ENCODE data around the gene EIF5AL1.

The EIF5AL1 gene

GRCh38 chr10:79476645-79477044 is 35.7 kb upstream of the EIF5AL1 start:
- Histone ChIP-seq H2BK12ac (ENCODE audit: low read length) (no peak overlapping the region), H4K12ac (ENCODE audit: low read depth, low read length) (no peak overlapping the region), H3K23ac (ENCODE audit: low read length) (no peak overlapping the region), H4K8ac (ENCODE audit: low read depth, low read length) (no peak overlapping the region), H2BK120ac (ENCODE audit: insufficient read depth, low read length, poor library complexity) (no peak overlapping the region), H3K9ac (ENCODE audit: low read length) (no peak overlapping the region), H3K18ac (ENCODE audit: low read length) (no peak overlapping the region), H3K14ac (ENCODE audit: low read length) (no peak overlapping the region), H2AFZ (ENCODE audit: insufficient read depth, low read length, poor library complexity) (no peak overlapping the region), H2AK5ac (ENCODE audit: low read length) (no peak overlapping the region), H3K27ac (ENCODE audit: low read depth, low read length) (no peak overlapping the region), H3K4ac (ENCODE audit: low read depth, low read length) (no peak overlapping the region), H3K36me3 (ENCODE audit: control insufficient read depth in 1 of 2, insufficient read depth in 2 of 2, low read length in 2 of 2) (no peaks in the 10 kb centered on the region), H3K4me3 (ENCODE audit: low read depth, low read length) (no peak overlapping the region), H3K4me2 (ENCODE audit: low read length) (no peak overlapping the region), H3K27me3 (ENCODE audit: insufficient read depth, low read length) (no peaks in the 10 kb centered on the region), H3K79me1 (ENCODE audit: low read length) (no peaks in the 10 kb centered on the region), H3K79me2 (ENCODE audit: control insufficient read depth, insufficient read depth, low read length, poor library complexity) (no peaks in the 10 kb centered on the region), H2BK5ac (ENCODE audit: low read depth, low read length, poor library complexity) (no peak overlapping the region), H3K9me3 (ENCODE audit: insufficient read depth, low read depth, low read length) (no peaks in the 10 kb centered on the region), H3K4me1 (ENCODE audit: control insufficient read depth in 1 of 2, insufficient read depth in 2 of 2, low read length in 2 of 2) (no peaks in the 10 kb centered on the region), H4K91ac (ENCODE audit: low read depth, low read length) (no peak overlapping the region)
- no peak for DNase-seq

GRCh38 chr10:79477456-79477855 is 34.9 kb upstream of the EIF5AL1 start:
- Histone ChIP-seq H3K9me3 (ENCODE audit: insufficient read depth, low read depth, low read length) (no peaks in the 10 kb centered on the region), H3K4me3 (ENCODE audit: low read depth, low read length) (no peak overlapping the region), H3K4me2 (ENCODE audit: low read length) (no peak overlapping the region), H3K36me3 (ENCODE audit: control insufficient read depth in 1 of 2, insufficient read depth in 2 of 2, low read length in 2 of 2) (no peaks in the 10 kb centered on the region), H2AK5ac (ENCODE audit: low read length) (no peak overlapping the region), H3K23ac (ENCODE audit: low read length) (no peak overlapping the region), H2BK12ac (ENCODE audit: low read length) (no peak overlapping the region), H3K79me2 (ENCODE audit: control insufficient read depth, insufficient read depth, low read length, poor library complexity) (no peaks in the 10 kb centered on the region), H3K27me3 (ENCODE audit: insufficient read depth, low read length) (no peaks in the 10 kb centered on the region), H3K4ac (ENCODE audit: low read depth, low read length) (no peak overlapping the region), H4K8ac (ENCODE audit: low read depth, low read length) (no peak overlapping the region), H4K12ac (ENCODE audit: low read depth, low read length) (no peak overlapping the region), H2AFZ (ENCODE audit: insufficient read depth, low read length, poor library complexity) (no peak overlapping the region), H3K27ac (ENCODE audit: low read depth, low read length) (no peak overlapping the region), H2BK5ac (ENCODE audit: low read depth, low read length, poor library complexity) (no peak overlapping the region), H4K91ac (ENCODE audit: low read depth, low read length) (no peak overlapping the region), H3K18ac (ENCODE audit: low read length) (no peak overlapping the region), H3K79me1 (ENCODE audit: low read length) (no peaks in the 10 kb centered on the region), H3K9ac (ENCODE audit: low read length) (no peak overlapping the region), H2BK120ac (ENCODE audit: insufficient read depth, low read length, poor library complexity) (no peak overlapping the region), H3K4me1 (ENCODE audit: control insufficient read depth in 1 of 2, insufficient read depth in 2 of 2, low read length in 2 of 2) (no peaks in the 10 kb centered on the region), H3K14ac (ENCODE audit: low read length) (no peak overlapping the region)
- no CpG with 5 or more reads among the region's 7 CpGs for WGBS (ENCODE audit: extremely low coverage, insufficient coverage, insufficient read length)
- peak; percentile 38 to 70 for DNase-seq

- H2BK120ac ChIP-seq (ENCODE audit: insufficient read depth, low read length, poor library complexity): no peak overlapping the region
- no peak overlapping the region for H4K91ac ChIP-seq (ENCODE audit: low read depth, low read length)
- no peak overlapping the region for H3K23ac ChIP-seq (ENCODE audit: low read length)
- no peak overlapping the region for H3K18ac ChIP-seq (ENCODE audit: low read length)
- no CpG with 5 or more reads among the region's 3 CpGs for WGBS (ENCODE audit: extremely low coverage, insufficient coverage, insufficient read length)
- no peak overlapping the region for H2BK12ac ChIP-seq (ENCODE audit: low read length)
- no peak overlapping the region for H4K8ac ChIP-seq (ENCODE audit: low read depth, low read length)
- no peak overlapping the region for H3K4ac ChIP-seq (ENCODE audit: low read depth, low read length)
- H2AK5ac ChIP-seq (ENCODE audit: low read length): no peak overlapping the region
- H4K12ac ChIP-seq (ENCODE audit: low read depth, low read length): no peak overlapping the region
- no peaks in the 10 kb centered on the region for H3K79me2 ChIP-seq (ENCODE audit: control insufficient read depth, insufficient read depth, low read length, poor library complexity)
- peaks cover 3% of the 10 kb centered on the region for H3K79me1 ChIP-seq (ENCODE audit: low read length)
- H3K27me3 ChIP-seq (ENCODE audit: insufficient read depth, low read length): no peaks in the 10 kb centered on the region
- H3K9me3 ChIP-seq (ENCODE audit: insufficient read depth, low read depth, low read length): no peaks in the 10 kb centered on the region
- no peak overlapping the region for H2AFZ ChIP-seq (ENCODE audit: insufficient read depth, low read length, poor library complexity)
- no peaks in the 10 kb centered on the region for H3K36me3 ChIP-seq (ENCODE audit: control insufficient read depth in 1 of 2, insufficient read depth in 2 of 2, low read length in 2 of 2)
- H3K4me1 ChIP-seq (ENCODE audit: control insufficient read depth in 1 of 2, insufficient read depth in 2 of 2, low read length in 2 of 2): peaks cover 4 to 7% of the 10 kb centered on the region in 2 experiments
- no peak overlapping the region for H3K14ac ChIP-seq (ENCODE audit: low read length)
- H2BK5ac ChIP-seq (ENCODE audit: low read depth, low read length, poor library complexity): no peak overlapping the region
- DNase-seq: peak in 1 of 2 donors; percentile 9
- no peak overlapping the region for H3K9ac ChIP-seq (ENCODE audit: low read length)
- no peak overlapping the region for H3K4me2 ChIP-seq (ENCODE audit: low read length)
- H3K27ac ChIP-seq (ENCODE audit: low read depth, low read length): no peak overlapping the region
- H3K4me3 ChIP-seq (ENCODE audit: low read depth, low read length): no peak overlapping the region
These were observed 32.9 kb upstream of the EIF5AL1 start for GRCh38 chr10:79479283-79479909.

- Histone ChIP-seq H3K9me3 (ENCODE audit: insufficient read depth, low read depth, low read length) (no peaks in the 10 kb centered on the region), H3K4me2 (ENCODE audit: low read length) (no peak overlapping the region), H4K91ac (ENCODE audit: low read depth, low read length) (no peak overlapping the region), H3K27ac (ENCODE audit: low read depth, low read length) (no peak overlapping the region), H3K23ac (ENCODE audit: low read length) (no peak overlapping the region), H3K4me3 (ENCODE audit: low read depth, low read length) (no peak overlapping the region), H4K8ac (ENCODE audit: low read depth, low read length) (no peak overlapping the region), H2AK5ac (ENCODE audit: low read length) (no peak overlapping the region), H3K9ac (ENCODE audit: low read length) (no peak overlapping the region), H3K79me2 (ENCODE audit: control insufficient read depth, insufficient read depth, low read length, poor library complexity) (no peaks in the 10 kb centered on the region), H4K12ac (ENCODE audit: low read depth, low read length) (no peak overlapping the region), H3K27me3 (ENCODE audit: insufficient read depth, low read length) (no peaks in the 10 kb centered on the region), H3K4me1 (ENCODE audit: control insufficient read depth in 1 of 2, insufficient read depth in 2 of 2, low read length in 2 of 2) (peaks cover 4 to 8% of the 10 kb centered on the region in 2 experiments), H2AFZ (ENCODE audit: insufficient read depth, low read length, poor library complexity) (no peak overlapping the region), H2BK120ac (ENCODE audit: insufficient read depth, low read length, poor library complexity) (no peak overlapping the region), H3K79me1 (ENCODE audit: low read length) (peaks cover 3% of the 10 kb centered on the region), H2BK5ac (ENCODE audit: low read depth, low read length, poor library complexity) (no peak overlapping the region), H3K4ac (ENCODE audit: low read depth, low read length) (no peak overlapping the region), H3K18ac (ENCODE audit: low read length) (no peak overlapping the region), H3K14ac (ENCODE audit: low read length) (no peak overlapping the region), H3K36me3 (ENCODE audit: control insufficient read depth in 1 of 2, insufficient read depth in 2 of 2, low read length in 2 of 2) (no peaks in the 10 kb centered on the region), H2BK12ac (ENCODE audit: low read length) (no peak overlapping the region)
- peak in 1 of 2 donors; percentile 6 for DNase-seq
- no CpG with 5 or more reads among the region's 1 CpG for WGBS (ENCODE audit: extremely low coverage, insufficient coverage, insufficient read length)
These were observed 30.0 kb upstream of the EIF5AL1 start for GRCh38 chr10:79482304-79482703.
